Choroid plexus epithelial cell (primary cell): ENCODE results near the gene ANKRD1.
A peak's percentile ranks its signal among the peaks of the same experiment; 100 is the strongest.
"Not testable (repeated sequence)": the region's sequence is repeated elsewhere in the genome, so short reads cannot be mapped to it uniquely, and the experiment has no call there.

ENCODE experiments used
- DNase-seq: peaks from one replicate; pipeline ENCODE4 v3.0.0-alpha.2; 2010; ENCODE audit warnings: low read depth
- H3K4me3 ChIP-seq: 2 replicates; pipeline ENCODE4 v1.5.1; 2011; ENCODE audit warnings: low read depth, mild to moderate bottlenecking, control low read depth, low read length, moderate library complexity
- CTCF ChIP-seq: conservative IDR thresholded peaks from 2 replicates; pipeline ENCODE4 v1.5.1; 2011; ENCODE audit warnings: low read depth, mild to moderate bottlenecking, control low read depth, inconsistent platforms, low read length, moderate library complexity

The ANKRD1 gene

GRCh38 chr10:90947030-90947960 lies 26.4 kb upstream of the ANKRD1 start:
- no peak overlapping the region for H3K4me3 ChIP-seq
- DNase-seq: peak; percentile 65

GRCh38 chr10:90945491-90946070 lies 24.7 kb upstream of the ANKRD1 start:
- no peak for DNase-seq
- no peak overlapping the region for H3K4me3 ChIP-seq
- TF ChIP-seq CTCF: no peak

More at GRCh38 chr10:90947030-90947960, 26.4 kb upstream of the ANKRD1 start:
- TF ChIP-seq CTCF: no peak

GRCh38 chr10:90944749-90945148 lies 23.9 kb upstream of the ANKRD1 start:
- no peak overlapping the region for H3K4me3 ChIP-seq
- no peak for TF ChIP-seq CTCF
- DNase-seq: no peak

- DNase-seq, H3K4me3 ChIP-seq: not testable (repeated sequence)
Observed at GRCh38 chr10:90942980-90943379, 22.1 kb upstream of the ANKRD1 start.

GRCh38 chr10:90939648-90940047 lies 18.8 kb upstream of the ANKRD1 start:
- H3K4me3 ChIP-seq: no peak overlapping the region
- no peak for TF ChIP-seq CTCF
- no peak for DNase-seq

GRCh38 chr10:90939116-90939515 lies 18.2 kb upstream of the ANKRD1 start:
- no peak for DNase-seq
- TF ChIP-seq CTCF: no peak
- H3K4me3 ChIP-seq: no peak overlapping the region

GRCh38 chr10:90937645-90938258 lies 16.9 kb upstream of the ANKRD1 start:
- no peak for DNase-seq
- H3K4me3 ChIP-seq: no peak overlapping the region
- TF ChIP-seq CTCF: no peak
